Stimulated activated CD8-positive, alpha-beta memory T cell treated with anti-CD3 and anti-CD28 coated beads, Interleukin-2, amount 100 ng/mL, for 1 hour (primary cell): ENCODE results near the gene MAP3K8.
A peak's percentile ranks its signal among the peaks of the same experiment; 100 is the strongest.

Source experiments
- DNase-seq, 2 donors: peaks; one replicate each; pipeline ENCODE4 v3.0.0-alpha.2; 2020; ENCODE audit warnings: low read depth in 2 of 2

MAP3K8 gene

GRCh38 chr10:30490289-30491000, 56.5 kb downstream of the MAP3K8 start:
- no peak for DNase-seq

GRCh38 chr10:30491204-30491915, 57.4 kb downstream of the MAP3K8 start:
- no peak for DNase-seq

GRCh38 chr10:30491916-30492515, 58.0 kb downstream of the MAP3K8 start:
- no peak for DNase-seq

GRCh38 chr10:30493609-30494530, 59.9 kb downstream of the MAP3K8 start:
- DNase-seq, result no peak

GRCh38 chr10:30494558-30494957, 60.6 kb downstream of the MAP3K8 start:
- DNase-seq, result no peak

- DNase-seq, result no peak
These were observed 61.7 kb downstream of the MAP3K8 start for GRCh38 chr10:30495687-30496086.

- DNase-seq, result no peak
These were observed 65.8 kb downstream of the MAP3K8 start for GRCh38 chr10:30499816-30500215.

GRCh38 chr10:30500534-30500933, 66.5 kb downstream of the MAP3K8 start:
- no peak for DNase-seq

GRCh38 chr10:30500963-30501504, 67.0 kb downstream of the MAP3K8 start:
- DNase-seq, result no peak

GRCh38 chr10:30502266-30503060, 68.5 kb downstream of the MAP3K8 start:
- DNase-seq, result peak; percentile 23 to 25

GRCh38 chr10:30503700-30504266, 69.8 kb downstream of the MAP3K8 start:
- no peak for DNase-seq

GRCh38 chr10:30505543-30506298, 71.7 kb downstream of the MAP3K8 start:
- DNase-seq, result no peak

- DNase-seq, result no peak
These were observed 75.5 kb downstream of the MAP3K8 start for GRCh38 chr10:30509508-30509907.

- DNase-seq, result no peak
These were observed 76.4 kb downstream of the MAP3K8 start for GRCh38 chr10:30510184-30510931.

- no peak for DNase-seq
These were observed 77.1 kb downstream of the MAP3K8 start for GRCh38 chr10:30510932-30511700.
